Activated naive CD4-positive, alpha-beta T cell (primary cell): Measurements from ENCODE around the gene CYP19A1.

Source experiments
- DNase-seq, 4 experiments: peaks; one replicate each; lab custom pipeline; 2025; lab: John Stamatoyannopoulos, UW

CYP19A1 gene

GRCh38 chr15:51338496-51338895, at the start of gene CYP19A1:
Gene CYP19A1 (minus strand): TSS chr15:51338596. CDS start chr15:51242912, 95,684 bp downstream.
- DNase-seq, result no peak

GRCh38 chr15:51387699-51388041, 49.3 kb upstream of the CYP19A1 start:
- no peak for DNase-seq

- no peak for DNase-seq
These were observed 48.7 kb upstream of the CYP19A1 start for GRCh38 chr15:51386960-51387698.

GRCh38 chr15:51386486-51386885, 48.1 kb upstream of the CYP19A1 start:
- DNase-seq, result no peak

- DNase-seq, result no peak
These were observed 47.6 kb upstream of the CYP19A1 start for GRCh38 chr15:51386029-51386428.

GRCh38 chr15:51382787-51383186, 44.4 kb upstream of the CYP19A1 start:
- DNase-seq, result no peak

- no peak for DNase-seq
These were observed 42.8 kb upstream of the CYP19A1 start for GRCh38 chr15:51380999-51381806.

- DNase-seq, result no peak
These were observed 41.0 kb upstream of the CYP19A1 start for GRCh38 chr15:51379390-51379789.

GRCh38 chr15:51378406-51378805, 40.0 kb upstream of the CYP19A1 start:
- no peak for DNase-seq

GRCh38 chr15:51377038-51377786, 38.8 kb upstream of the CYP19A1 start:
- no peak for DNase-seq

GRCh38 chr15:51375966-51376640, 37.7 kb upstream of the CYP19A1 start:
- DNase-seq, result no peak

GRCh38 chr15:51374131-51374530, 35.7 kb upstream of the CYP19A1 start:
- no peak for DNase-seq

- no peak for DNase-seq
These were observed 32.9 kb upstream of the CYP19A1 start for GRCh38 chr15:51371266-51371665.

- no peak for DNase-seq
These were observed 31.0 kb upstream of the CYP19A1 start for GRCh38 chr15:51369451-51369761.

- no peak for DNase-seq
These were observed 30.5 kb upstream of the CYP19A1 start for GRCh38 chr15:51368751-51369450.

GRCh38 chr15:51368307-51368706, 29.9 kb upstream of the CYP19A1 start:
- no peak for DNase-seq

GRCh38 chr15:51367322-51367976, 29.1 kb upstream of the CYP19A1 start:
- no peak for DNase-seq

GRCh38 chr15:51366920-51367319, 28.5 kb upstream of the CYP19A1 start:
- DNase-seq, result no peak

GRCh38 chr15:51366071-51366470, 27.7 kb upstream of the CYP19A1 start:
- no peak for DNase-seq

GRCh38 chr15:51365417-51365816, 27.0 kb upstream of the CYP19A1 start:
- no peak for DNase-seq

- DNase-seq, result no peak
These were observed 25.0 kb upstream of the CYP19A1 start for GRCh38 chr15:51363383-51363782.
